Choroid plexus epithelial cell (primary cell): ENCODE measurements around the gene CDKL4.
"Not testable (repeated sequence)": the region's sequence is repeated elsewhere in the genome, so short reads cannot be mapped to it uniquely, and the experiment has no call there.

ENCODE experiments used
- DNase-seq: peaks from one replicate; pipeline ENCODE4 v3.0.0-alpha.2; 2010; ENCODE audit warnings: low read depth
- H3K4me3 ChIP-seq: 2 replicates; pipeline ENCODE4 v1.5.1; 2011; ENCODE audit warnings: low read depth, mild to moderate bottlenecking, control low read depth, low read length, moderate library complexity
- TF ChIP-seq, protein P1 (sequence below): conservative IDR thresholded peaks from 2 replicates; pipeline ENCODE4 v1.5.1; 2011; ENCODE audit warnings: low read depth, mild to moderate bottlenecking, control low read depth, inconsistent platforms, low read length, moderate library complexity

CDKL4 gene

GRCh38 chr2:39142904-39143605, 100.7 kb downstream of the CDKL4 start:
- TF ChIP-seq, protein P1, sequence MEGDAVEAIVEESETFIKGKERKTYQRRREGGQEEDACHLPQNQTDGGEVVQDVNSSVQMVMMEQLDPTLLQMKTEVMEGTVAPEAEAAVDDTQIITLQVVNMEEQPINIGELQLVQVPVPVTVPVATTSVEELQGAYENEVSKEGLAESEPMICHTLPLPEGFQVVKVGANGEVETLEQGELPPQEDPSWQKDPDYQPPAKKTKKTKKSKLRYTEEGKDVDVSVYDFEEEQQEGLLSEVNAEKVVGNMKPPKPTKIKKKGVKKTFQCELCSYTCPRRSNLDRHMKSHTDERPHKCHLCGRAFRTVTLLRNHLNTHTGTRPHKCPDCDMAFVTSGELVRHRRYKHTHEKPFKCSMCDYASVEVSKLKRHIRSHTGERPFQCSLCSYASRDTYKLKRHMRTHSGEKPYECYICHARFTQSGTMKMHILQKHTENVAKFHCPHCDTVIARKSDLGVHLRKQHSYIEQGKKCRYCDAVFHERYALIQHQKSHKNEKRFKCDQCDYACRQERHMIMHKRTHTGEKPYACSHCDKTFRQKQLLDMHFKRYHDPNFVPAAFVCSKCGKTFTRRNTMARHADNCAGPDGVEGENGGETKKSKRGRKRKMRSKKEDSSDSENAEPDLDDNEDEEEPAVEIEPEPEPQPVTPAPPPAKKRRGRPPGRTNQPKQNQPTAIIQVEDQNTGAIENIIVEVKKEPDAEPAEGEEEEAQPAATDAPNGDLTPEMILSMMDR: no peak
- no peak for DNase-seq
- no peak overlapping the region for H3K4me3 ChIP-seq

DNA sequence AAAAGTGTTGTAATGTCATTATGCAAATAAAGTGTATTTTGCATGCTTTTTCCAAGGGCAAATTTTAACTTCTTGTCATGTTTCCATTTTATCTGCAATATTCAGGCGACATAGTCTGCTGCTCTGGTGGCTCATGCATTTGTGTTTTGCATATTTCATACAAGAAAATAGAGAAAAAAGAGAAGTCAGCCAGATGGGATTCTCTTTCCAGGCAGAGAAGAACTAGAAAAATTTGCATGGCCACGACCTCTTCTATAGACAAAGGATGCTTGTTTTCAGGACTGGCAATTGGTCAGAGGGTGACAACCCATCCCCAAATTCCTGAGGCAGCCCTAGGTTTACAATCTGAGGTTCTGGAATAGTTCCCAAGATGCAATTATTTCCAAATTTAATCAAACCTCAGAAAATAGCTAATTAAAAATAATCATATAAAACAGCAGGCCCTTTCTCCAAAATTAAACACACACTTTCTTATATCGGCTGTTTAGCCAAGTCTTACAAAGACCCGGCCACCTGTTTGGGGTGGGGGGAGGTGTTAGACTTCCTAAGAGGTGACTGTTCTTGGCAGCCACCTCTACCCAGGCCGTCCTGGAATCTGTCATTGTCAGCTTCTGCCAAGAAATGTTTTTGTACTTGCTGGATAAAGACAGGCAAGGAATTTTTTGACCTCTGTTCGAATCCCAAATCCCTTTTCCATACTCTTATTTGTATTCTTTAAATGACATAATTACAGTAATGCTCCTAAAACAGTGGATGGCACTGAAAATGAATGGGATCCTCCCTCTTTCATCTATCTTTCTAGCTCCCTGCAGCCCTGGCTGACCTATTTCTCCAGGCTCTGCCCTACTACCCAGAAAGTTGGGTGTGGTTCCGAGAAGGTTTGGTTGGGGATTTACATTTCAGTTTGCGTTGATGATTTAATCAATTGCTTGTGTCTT, 102.2 kb downstream of the CDKL4 start:
- no peak overlapping the region for H3K4me3 ChIP-seq
- TF ChIP-seq, protein P1: no peak
- no peak for DNase-seq

DNA sequence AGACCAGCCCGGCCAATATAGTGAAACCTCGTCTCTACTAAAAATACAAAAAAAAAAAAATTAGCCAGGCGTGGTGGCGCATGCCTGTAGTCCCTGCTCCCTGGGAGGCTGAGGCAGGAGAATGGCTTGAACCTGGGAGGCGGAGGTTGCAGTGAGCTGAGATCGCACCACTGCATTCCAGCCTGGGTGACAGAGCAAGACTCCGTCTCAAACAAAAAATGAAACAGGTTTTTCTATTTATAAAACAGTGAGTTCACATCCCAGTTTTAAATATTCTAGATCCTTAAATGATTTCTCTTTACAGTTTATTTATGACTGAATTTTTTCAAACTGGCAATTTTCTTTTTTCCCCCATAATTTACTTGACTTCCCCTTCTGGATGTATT, 102.8 kb downstream of the CDKL4 start:
- not testable (repeated sequence) for DNase-seq, H3K4me3 ChIP-seq

DNA sequence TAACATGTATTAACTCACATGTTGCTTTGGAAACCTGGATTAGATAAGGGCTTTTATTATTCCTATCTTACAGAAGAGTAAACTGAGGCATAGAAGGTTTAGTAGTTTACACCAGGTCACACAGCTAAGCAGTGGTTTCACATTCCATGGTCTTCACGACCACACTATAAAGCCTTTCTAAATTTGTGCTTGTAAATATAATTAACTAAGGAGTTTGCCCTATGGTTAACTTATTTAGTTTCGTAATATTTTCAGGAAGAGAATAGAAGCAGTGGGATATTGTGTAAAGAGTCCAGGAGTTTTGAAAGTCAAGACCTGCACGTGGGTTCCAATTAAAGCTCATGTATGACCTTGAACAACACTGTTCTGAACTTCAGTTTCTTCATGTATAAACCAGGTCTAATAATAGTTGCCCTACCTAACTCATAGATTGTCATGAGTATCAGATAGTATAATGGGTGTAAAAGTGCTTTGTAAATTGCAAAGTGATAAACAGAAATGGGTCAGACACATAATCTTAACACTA, 103.4 kb downstream of the CDKL4 start:
- TF ChIP-seq, protein P1: no peak
- no peak overlapping the region for H3K4me3 ChIP-seq
- no peak for DNase-seq

- TF ChIP-seq, protein P1: no peak
- no peak for DNase-seq
- no peak overlapping the region for H3K4me3 ChIP-seq
These were observed 104.1 kb downstream of the CDKL4 start for GRCh38 chr2:39139511-39140237.

DNA sequence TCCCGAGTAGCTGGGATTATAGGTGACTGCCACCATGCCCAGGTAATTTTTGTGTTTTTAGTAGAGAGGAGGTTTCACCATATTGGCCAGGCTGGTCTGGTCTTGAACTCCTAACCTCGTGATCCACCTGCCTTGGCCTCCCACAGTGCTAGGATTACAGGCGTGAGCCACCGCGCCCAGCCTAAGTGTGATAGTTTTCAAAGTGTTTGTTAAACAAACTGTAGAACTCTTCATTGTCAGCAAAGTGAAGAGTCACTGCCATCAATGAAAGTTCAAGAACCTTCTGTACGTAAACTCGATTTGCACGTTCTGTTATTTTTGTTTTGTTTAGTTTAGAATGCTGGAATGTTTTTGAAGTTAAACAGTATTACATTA, 104.9 kb downstream of the CDKL4 start:
- H3K4me3 ChIP-seq: no peak overlapping the region
- TF ChIP-seq, protein P1: no peak

DNA sequence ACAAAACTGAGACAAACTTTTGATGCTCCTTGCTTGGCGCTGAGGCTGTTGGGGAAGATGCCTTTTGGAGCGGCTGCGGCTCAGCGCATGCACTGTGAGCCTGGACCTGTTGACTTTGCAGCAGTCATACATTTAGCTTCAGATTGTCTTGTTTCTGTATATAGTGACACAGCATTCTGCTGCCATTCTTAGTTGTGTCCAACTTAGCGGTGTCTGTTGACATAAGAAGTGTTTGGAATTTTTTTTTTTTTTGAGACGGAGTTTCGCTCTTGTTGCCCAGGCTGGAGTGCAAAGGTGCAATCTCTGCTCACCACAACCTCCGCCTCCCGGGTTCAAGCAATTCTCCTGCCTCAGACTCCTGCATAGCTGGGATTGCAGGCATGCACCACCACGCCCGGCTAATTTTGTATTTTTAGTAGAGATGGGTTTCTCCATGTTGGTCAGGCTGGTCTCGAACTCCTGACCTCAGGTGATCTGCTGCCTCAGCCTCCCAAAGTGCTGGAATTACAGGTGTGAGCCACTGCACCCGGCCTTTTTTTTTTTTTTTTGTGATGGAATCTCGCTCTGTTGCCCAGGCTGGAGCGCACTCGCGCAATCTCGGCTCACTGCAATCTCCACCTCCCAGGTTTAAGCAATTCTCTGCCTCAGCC, 105.5 kb downstream of the CDKL4 start:
- DNase-seq: not testable (repeated sequence)

More for the DNA sequence above, 104.9 kb downstream of the CDKL4 start:
- no peak for DNase-seq

More for the DNA sequence above, 105.5 kb downstream of the CDKL4 start:
- H3K4me3 ChIP-seq: not testable (repeated sequence)
